ENCODE results near the gene RGS10.

DNA sequence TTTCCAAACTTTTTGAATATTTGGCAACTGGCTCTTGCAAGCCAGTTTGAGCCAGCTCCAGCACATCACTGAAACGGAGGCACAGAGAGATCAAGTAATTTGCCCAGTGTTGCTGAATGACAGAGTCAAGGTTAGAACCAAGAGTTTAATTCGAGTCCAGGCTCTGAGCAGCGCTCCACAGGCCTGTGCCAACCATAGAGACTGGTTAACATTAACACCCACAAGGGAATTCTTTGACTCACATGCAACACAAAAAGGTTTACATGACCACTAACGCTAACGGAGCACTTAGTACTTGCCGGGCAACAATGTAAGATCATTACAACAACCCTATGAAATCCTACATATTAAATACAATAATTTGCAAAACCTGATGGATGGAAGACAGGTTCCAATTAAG is 1.5 kb downstream of the RGS10 start:
- TF ChIP-seq, protein P1, sequence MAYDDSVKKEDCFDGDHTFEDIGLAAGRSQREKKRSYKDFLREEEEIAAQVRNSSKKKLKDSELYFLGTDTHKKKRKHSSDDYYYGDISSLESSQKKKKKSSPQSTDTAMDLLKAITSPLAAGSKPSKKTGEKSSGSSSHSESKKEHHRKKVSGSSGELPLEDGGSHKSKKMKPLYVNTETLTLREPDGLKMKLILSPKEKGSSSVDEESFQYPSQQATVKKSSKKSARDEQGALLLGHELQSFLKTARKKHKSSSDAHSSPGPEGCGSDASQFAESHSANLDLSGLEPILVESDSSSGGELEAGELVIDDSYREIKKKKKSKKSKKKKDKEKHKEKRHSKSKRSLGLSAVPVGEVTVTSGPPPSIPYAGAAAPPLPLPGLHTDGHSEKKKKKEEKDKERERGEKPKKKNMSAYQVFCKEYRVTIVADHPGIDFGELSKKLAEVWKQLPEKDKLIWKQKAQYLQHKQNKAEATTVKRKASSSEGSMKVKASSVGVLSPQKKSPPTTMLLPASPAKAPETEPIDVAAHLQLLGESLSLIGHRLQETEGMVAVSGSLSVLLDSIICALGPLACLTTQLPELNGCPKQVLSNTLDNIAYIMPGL (CRISPR knock-in tag; IDR thresholded peaks at IDR 0.05), result no peak
- no peak for TF ChIP-seq CREB1 (CRISPR knock-in tag; IDR thresholded peaks at IDR 0.05)
- TF ChIP-seq, protein P2, sequence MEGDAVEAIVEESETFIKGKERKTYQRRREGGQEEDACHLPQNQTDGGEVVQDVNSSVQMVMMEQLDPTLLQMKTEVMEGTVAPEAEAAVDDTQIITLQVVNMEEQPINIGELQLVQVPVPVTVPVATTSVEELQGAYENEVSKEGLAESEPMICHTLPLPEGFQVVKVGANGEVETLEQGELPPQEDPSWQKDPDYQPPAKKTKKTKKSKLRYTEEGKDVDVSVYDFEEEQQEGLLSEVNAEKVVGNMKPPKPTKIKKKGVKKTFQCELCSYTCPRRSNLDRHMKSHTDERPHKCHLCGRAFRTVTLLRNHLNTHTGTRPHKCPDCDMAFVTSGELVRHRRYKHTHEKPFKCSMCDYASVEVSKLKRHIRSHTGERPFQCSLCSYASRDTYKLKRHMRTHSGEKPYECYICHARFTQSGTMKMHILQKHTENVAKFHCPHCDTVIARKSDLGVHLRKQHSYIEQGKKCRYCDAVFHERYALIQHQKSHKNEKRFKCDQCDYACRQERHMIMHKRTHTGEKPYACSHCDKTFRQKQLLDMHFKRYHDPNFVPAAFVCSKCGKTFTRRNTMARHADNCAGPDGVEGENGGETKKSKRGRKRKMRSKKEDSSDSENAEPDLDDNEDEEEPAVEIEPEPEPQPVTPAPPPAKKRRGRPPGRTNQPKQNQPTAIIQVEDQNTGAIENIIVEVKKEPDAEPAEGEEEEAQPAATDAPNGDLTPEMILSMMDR (IDR thresholded peaks at IDR 0.05), result no peak
- TF ChIP-seq RELA (CRISPR knock-in tag; IDR thresholded peaks at IDR 0.05; ENCODE audit: borderline replicate concordance), result no peak
- TF ChIP-seq, protein P3, sequence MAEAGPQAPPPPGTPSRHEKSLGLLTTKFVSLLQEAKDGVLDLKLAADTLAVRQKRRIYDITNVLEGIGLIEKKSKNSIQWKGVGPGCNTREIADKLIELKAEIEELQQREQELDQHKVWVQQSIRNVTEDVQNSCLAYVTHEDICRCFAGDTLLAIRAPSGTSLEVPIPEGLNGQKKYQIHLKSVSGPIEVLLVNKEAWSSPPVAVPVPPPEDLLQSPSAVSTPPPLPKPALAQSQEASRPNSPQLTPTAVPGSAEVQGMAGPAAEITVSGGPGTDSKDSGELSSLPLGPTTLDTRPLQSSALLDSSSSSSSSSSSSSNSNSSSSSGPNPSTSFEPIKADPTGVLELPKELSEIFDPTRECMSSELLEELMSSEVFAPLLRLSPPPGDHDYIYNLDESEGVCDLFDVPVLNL (CRISPR knock-in tag; IDR thresholded peaks at IDR 0.05; ENCODE audit: borderline replicate concordance, low read depth), result no peak
- no peak for TF ChIP-seq OVOL2 (CRISPR knock-in tag; IDR thresholded peaks at IDR 0.05; ENCODE audit: borderline replicate concordance)

Data from WTC11 (cell line).